HG03135 (cell line): Measurements from ENCODE around the gene PTPN13.
"Not testable (repeated sequence)": the region's sequence is repeated elsewhere in the genome, so short reads cannot be mapped to it uniquely, and the experiment has no call there.

Experiments used
- ATAC-seq: cut with Tn5 transposase; IDR thresholded peaks from one replicate; pipeline ENCODE4 v1.9.1; 2021; ENCODE audit warnings: mild to moderate bottlenecking, moderate library complexity; ENCODE audit not compliant: unreplicated experiment

PTPN13 gene

DNA sequence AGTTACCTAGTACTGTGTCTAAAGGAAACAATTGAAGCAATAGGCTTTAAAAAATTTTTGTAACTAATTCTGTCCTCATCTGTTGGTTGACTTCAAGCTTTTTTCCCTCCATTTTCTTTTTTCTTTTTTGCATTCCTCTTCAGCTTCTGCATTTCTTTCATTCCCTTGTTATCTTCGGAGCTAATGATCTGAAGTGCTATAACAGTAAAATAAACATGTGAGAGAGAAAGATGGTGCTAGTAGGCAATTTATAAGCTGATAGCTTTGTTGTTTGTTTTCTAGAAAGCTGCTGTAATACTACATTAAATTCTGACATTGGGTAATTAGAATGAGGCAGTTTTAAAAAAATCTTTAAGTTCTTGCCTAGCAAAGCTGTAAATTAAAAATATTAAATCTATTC is 37.1 kb downstream of the PTPN13 start:
- no peak for ATAC-seq

DNA sequence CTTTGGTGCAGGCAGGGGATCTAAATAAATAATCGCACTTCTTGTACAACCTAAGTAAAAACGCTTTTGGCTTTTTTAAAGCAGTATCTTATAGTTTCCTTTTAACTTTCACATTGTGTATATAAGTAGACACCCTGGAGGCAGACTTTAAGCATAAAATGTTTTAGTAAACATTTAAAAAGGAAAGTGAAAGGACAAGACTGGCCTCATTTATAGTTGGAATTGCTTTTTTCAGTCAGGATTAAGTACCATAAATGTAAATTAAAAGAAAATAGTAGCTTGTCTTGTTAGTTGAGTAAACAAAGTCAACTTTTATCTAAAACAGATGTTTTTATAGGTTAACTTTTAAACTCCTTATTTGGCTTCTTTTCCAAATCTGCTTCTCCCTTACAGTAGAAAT is 39.7 kb downstream of the PTPN13 start:
- ATAC-seq = no peak

DNA sequence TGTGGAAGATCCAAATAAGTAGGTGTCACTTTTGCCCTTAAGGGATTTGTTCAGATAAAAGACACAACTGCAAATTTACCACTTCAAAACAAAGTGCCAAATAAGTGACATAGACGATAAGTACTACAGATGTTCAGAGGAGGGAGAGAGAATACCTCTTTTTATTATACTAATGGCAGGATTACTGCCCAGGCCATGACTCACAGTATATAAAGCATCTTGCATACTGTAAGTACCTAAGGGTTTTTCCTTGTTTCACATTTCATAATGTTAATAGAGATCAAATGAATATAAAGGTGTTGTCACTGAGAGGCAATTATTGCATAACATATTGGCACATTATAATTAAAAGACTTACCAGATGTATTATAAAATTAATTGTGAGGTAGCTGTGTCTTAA is 46.4 kb downstream of the PTPN13 start:
- ATAC-seq = no peak

DNA sequence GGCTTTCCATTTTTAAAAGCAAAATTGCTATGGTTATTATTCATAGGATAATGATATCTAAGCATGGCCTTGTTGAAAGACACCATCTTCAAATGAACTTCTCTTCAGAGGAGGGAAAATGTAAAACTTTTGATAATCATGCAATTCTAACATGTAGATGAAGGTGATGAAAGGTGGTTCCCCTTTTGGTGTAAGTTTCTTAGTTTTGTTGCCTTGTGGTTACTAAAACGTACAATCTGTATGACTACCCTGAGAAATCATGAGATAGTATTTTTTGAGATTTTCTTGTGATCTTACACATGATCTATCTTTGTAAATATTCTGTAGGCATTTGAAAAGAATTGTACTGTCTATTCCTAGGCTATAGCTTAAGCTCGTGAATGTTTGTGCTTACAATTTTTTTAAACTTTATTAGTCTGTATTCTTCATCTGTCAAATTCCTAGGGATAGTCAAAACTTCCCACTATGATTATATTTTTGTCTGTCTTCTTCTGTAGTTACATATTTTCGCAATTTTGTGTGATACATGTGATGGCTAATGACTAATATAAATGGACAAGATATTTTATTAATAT is 47.5 kb downstream of the PTPN13 start:
- ATAC-seq = no peak

DNA sequence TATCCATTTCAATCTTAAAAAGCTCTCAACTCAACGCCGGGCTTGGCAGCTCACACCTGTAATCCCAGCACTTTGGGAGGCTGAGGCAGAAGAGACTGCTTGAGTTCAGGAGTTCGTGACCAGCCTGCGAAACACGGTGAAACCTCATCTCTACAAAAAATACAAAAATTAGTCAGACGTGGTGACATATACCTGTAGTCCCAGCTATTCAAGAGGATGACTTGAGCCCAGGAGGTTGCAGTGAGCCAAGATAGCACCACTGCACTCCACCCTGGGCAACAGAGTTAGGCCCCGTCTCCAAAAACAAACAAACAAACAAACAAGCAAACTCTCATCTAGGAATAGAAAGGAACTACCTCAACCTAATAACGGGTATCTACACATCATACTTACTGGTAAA is 50.8 kb downstream of the PTPN13 start:
- no peak for ATAC-seq

DNA sequence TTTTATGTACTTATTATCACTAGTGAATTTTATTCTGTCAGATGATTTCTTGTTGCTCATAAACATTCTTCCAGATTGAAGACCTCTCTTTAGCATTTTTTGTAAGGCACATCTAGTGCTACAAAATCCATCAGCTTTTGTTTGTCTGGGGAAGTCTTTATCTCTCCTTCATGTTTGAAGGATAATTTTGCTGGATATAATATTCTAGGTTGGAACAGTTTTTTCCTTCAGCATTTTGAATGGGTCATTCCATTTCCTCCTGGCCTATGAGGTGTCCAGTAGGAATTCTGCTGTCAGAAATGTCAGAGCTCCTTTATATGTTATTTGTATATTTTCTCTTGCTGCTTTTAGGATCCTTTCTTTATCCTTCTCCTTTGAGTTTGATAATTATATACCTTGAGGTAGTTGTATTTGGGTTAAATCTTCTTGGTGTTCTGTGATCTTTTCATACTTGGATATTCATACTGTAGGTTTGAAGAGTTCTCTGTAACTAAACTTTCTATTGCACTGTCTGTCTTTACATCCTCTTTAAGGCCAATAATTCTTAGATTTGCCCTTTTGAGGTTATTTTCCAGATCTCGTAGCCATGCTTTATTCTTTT is 58.3 kb downstream of the PTPN13 start:
- no peak for ATAC-seq

DNA sequence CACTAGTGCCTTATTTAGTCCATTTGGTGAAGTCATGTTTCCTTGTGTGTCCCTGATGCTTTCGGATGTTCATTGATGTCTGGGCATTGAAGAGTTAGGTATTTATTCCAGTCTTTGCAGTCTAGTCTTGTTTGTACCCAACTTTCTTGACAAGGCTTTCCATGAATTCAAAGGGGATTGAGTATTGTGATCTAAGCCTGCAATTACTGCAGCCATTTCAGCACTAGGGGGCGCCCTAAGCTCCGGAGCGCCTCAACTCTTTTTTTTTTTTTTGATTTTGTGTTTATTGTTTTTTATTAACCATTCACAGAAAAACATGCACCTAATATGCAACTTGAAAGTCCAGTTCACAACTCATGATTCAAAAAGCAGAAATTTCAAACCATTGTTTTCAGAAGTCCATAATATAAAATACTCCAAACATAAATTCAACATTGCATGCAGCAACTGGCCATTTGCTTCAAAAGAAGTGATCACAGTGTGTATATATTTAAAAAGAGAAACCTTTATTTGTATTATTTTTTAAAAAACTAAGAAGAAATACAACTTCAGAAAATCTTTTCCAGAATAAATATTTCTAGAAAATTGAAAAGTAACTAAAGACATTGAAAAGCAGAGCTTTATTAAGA is 59.2 kb downstream of the PTPN13 start:
- ATAC-seq = no peak

DNA sequence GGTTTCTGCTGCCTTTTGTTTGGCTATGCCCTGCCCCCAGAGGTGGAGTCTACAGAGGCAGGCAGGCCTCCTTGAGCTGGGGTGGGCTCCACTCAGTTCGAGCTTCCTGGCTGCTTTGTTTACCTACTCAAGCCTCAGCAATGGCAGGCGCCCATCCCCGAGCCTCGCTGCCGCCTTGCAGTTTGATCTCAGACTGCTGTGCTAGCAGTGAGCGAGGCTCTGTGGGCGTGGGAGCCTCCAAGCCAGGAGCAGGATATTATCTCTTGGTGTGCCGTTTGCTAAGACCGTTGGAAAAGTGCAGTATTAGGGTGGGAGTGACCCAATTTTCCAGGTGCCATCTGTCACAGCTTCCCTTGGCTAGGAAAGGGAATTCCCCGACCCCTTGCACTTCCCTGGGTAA is 62.7 kb downstream of the PTPN13 start:
- ATAC-seq = not testable (repeated sequence)

DNA sequence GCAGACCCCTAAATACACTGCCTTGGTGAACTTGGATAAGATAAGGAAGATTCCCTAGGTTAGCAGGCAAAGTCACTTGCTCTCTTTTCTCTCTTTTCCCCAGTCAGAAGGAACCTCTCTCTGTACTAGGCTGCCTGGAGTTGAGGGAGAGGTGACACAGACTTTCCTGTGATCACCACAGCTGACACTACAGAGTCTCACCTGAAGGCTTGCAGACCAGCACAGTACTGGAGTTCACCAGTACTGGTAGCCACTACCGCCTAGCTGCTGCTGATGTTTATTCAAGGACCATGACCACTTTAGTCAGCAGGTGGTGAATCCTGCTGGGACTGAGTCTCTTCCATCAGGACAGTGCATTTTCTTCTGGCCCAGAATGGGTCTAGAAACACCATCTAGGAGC is 63.3 kb downstream of the PTPN13 start:
- ATAC-seq = no peak

DNA sequence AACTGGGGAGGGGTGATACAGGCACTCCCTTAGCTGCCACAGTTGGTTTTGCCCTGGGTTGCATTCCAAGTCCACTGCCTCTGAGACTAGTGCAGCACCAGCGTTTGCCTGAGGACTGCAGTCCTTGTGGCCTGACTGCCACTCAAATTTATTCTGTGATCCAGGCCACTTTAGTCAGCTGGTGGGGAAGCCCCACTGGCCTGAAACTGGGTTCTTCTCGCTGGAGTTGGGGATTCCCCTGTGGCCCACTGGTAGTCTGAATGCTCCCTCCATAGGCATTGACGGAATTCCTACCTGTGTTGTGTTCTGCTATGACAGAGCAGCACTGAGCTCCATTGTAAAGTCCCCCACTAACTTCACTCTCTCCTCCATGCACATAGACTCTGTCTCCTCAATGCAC is 63.8 kb downstream of the PTPN13 start:
- no peak for ATAC-seq

DNA sequence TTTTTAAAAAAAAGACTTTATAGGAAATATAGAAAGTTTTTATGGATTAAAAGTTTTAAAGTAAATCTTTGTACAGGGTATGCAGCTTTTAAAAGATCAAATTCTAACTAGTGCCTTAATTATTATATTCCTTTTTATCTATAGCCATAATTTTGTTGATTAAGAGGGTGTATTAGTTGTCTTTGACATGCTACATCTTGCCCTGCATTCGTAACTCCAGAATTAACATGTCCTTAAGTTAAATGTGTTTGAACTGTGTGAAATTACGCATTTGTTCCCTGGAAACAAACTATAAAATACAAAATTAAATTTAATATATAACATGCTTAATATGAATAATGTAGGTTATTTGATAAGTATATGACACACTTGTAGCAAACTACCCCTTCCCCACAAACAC is 66.3 kb downstream of the PTPN13 start:
- no peak for ATAC-seq

DNA sequence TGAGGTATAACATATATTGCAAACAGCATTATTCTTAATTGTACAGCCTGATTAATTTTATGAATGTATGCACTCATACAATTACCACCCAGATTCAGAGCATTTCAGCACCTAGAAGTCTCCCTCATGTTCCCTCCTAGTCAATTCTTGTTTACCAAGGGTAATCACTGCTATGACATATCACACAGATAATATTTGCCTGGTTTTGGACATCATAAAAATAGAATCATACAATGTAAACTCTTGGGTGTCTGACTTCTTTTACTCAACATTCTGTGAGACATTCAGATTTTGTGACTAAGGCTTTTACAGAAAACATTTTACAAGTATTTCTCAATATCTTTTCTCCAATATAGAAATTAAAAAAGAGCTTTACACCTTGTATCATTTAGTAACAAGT is 66.9 kb downstream of the PTPN13 start:
- ATAC-seq = no peak

DNA sequence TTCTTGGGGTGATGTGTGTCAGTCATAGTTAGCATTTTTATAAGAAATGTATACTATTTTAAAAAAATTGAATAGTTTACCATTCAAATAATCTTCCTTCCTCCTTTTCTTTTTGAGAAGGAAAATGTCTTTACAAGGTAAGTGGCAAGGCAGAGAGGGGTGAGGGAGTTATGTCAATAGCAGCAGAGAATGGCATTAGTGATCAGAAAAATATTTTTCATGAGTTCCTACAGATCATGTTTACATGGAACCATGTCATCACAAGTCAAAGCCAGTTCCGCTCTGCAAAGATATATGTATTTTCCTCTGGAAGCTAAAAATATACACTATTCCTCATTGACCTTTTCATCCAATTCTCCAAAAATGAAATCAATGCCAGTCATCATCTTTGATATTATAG is 67.3 kb downstream of the PTPN13 start:
- no peak for ATAC-seq

DNA sequence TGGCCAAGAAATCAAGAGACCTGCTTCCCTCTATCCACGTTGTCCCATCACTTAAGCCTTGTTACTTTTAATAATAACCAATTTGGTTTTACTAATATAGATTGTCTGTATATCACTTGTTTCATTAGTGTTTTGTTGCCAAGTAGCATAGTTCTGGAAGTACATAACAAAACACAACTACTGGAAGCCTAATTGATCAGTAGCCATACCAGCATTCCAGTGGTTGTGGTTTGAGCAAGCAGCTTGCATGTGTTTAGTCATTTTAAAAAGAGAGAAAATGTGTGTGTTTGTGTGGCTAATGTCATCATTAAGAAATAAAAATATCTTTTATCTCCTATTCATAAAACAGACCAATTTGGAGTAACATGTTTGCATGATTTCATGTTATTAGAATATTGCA is 70.8 kb downstream of the PTPN13 start:
- no peak for ATAC-seq

DNA sequence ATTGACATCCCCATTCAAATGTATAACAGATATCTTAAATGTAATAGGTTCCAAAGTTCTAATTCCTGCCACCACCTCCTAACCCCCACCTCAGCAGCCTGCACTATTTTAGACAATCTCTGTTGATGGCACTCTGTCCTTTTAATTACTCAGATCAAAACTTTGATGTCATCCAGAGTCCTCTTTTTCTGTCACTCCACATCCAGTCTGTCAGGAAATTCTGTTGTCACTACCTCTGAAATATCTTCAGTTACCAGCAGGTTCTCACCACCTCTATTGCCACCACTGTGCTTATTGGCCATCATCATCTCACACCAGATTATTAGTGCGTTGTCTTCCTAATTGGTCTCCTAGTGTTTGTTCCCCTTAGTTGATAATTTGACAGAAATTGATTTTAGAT is 76.2 kb downstream of the PTPN13 start:
- ATAC-seq = no peak

DNA sequence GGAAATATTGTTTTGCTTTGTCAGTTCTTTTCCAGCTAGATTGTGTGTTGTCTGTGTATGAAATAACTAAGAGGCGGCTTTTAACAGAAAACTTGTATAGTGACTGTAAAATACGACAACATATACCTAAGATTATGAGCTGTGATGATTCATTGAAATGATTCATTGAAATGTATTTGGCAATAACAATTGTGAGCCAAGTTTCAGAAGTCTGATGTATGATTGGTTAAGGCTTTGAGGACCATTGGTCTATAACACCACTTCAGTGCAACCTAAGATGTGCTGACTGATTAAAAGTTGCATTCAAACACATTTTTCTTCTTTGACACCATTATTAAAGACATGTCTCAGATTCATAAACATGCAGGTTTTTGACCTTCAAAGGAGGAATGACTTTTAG is 76.6 kb downstream of the PTPN13 start:
- ATAC-seq = no peak

DNA sequence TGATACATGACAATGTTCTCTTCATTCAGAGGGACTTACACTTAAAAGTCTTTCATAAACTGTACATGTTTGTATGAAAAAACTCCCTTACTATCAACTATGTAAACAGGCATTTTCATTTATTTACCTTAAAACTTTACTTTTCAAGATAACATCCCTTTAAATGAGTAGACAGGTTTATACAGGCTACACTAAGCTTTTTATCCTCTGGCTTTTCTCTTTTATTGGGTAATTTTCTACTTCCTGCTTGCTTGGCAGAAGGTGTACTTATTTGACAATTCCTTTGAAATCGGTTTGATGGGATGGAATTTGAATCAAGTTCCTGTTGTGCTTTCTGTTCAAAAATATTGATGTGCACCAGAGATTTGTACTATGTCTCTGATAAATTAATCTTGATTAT is 81.4 kb downstream of the PTPN13 start:
- ATAC-seq = no peak

DNA sequence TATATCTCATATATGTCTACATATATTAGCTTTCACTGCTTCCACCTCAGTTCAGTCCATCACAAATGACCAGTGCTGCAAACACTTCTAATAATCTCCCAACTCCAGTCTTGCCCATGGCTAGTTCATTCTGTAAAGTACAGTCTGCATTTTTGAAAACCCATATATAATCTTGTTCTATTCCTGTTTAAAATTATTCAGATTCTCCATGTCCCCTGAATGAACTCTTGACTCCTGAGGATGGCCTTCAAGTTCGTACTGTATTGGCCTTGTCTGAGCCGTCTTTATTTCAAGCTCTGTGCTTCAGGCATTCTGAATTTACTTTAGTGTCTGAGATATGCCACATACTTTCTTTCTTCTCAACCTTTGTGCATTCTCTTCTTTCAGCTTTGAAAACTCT is 84.7 kb downstream of the PTPN13 start:
- no peak for ATAC-seq

DNA sequence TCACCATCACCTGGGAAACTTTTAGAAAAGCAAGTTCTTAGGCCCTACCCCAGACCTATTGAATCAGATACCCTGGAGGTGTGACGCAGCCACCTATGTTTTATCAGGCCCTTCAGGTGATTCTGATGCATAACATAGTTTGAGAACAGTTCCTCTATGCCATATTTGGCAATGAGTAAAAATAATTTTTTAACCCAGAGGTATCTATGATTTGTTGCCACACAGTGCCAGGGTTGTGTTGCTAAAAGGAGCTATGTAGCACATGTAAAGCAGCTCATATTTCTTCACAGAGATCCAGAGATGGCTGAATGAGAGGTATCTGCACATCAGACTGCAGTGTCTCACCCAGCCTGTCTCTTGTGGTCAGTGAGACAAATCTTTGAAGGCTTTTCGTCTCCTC is 85.3 kb downstream of the PTPN13 start:
- no peak for ATAC-seq

DNA sequence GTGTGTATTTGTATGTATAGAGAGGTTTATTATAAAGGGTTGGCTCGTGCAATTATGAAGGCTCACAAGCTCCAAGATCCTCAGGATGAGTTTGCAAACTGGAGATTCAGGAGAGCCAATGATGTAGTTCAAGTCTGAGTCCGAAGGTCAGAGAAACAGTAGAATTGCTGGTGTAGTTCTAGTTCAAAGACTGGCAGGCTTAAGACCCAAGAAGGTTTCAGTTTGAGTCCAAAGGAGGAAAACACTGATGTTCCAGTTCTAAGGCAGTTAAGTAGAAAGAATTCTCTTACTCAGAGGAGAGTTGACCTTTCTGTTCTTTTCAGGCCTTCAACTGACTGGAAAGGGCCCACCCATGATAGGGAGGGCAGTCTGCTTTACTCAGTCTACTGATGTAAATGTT is 89.1 kb downstream of the PTPN13 start:
- no peak for ATAC-seq

DNA sequence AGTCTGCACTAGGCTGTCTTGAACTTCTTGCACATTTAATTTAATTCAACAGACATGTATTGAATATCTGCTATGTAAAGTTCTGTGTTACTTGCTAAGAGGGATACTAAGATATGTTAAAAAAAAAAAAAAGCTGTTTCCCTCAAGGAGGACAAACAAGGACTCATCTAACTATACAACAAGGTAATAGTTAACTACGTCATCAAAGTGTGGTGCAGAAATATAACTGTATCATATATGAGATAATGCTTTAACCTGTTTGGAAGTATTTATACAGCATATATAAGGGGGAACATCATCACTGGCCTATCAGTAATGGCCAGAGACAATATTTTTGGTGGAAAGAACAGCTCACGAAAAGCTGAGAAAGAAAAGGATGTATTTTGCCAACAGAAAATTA is 89.9 kb downstream of the PTPN13 start:
- ATAC-seq = no peak

DNA sequence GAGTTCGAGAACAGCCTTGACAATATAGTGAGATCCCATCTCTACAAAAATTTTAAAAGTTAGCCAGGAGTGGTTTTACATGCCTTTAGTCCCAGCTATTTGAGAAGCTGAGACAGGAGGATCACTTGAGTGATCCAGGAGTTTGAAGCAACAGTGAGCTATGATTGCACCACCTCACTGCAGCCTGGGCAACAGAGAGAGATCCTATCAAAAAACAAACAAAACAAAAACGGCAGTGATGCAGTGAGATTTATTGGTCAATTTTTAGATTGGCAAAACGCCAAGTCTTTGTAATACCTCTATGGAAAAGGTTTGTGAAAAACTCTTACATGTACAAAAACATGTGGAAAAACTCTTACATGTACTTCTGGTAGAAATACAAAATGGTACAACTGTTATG is 91.3 kb downstream of the PTPN13 start:
- ATAC-seq = no peak

DNA sequence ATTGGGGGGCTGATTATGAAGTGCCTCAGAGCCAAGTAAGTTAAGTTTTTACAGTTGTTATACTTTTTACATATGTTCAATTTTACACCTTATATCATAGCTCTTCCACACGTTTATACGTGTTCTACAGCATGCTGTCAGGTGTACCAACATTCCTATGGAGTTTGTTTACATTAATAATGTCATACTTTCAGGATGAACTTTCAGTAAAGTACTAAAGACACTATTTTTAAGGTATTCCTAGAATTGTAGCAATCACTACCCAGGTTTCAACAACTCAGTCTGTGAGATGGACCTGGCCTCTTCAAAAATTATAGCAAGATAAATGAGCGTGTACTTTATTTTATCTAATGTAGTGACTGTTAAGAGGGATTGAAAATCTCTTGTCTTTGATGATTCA is 92.6 kb downstream of the PTPN13 start:
- ATAC-seq = no peak
